HG02642 (cell line): Measurements from ENCODE around the gene HABP2.

ENCODE experiments used
- ATAC-seq: cut with Tn5 transposase; IDR thresholded peaks from one replicate; pipeline ENCODE4 v1.9.1; 2021; ENCODE audit warnings: mild to moderate bottlenecking; ENCODE audit not compliant: unreplicated experiment, poor library complexity

Gene HABP2

GRCh38 chr10:113552701-113553100 is at the start of gene HABP2:
Gene HABP2 (plus strand): TSS chr10:113553053. CDS start chr10:113553122, 69 bp downstream.
- ATAC-seq, result no peak

- no peak for ATAC-seq
Observed at GRCh38 chr10:113503930-113504329, 48.9 kb upstream of the HABP2 start.

- ATAC-seq, result no peak
Observed at GRCh38 chr10:113504423-113504822, 48.4 kb upstream of the HABP2 start.

GRCh38 chr10:113506476-113506875 is 46.4 kb upstream of the HABP2 start:
- no peak for ATAC-seq

GRCh38 chr10:113511419-113511818 is 41.4 kb upstream of the HABP2 start:
- ATAC-seq, result no peak

GRCh38 chr10:113515161-113515560 is 37.7 kb upstream of the HABP2 start:
- no peak for ATAC-seq

GRCh38 chr10:113515601-113516000 is 37.3 kb upstream of the HABP2 start:
- ATAC-seq, result no peak

GRCh38 chr10:113516061-113516460 is 36.8 kb upstream of the HABP2 start:
- no peak for ATAC-seq

GRCh38 chr10:113517165-113517900 is 35.5 kb upstream of the HABP2 start:
- ATAC-seq, result no peak

GRCh38 chr10:113517901-113518260 is 35.0 kb upstream of the HABP2 start:
- ATAC-seq, result no peak

- no peak for ATAC-seq
Observed at GRCh38 chr10:113518415-113518814, 34.4 kb upstream of the HABP2 start.

GRCh38 chr10:113518816-113519591 is 33.8 kb upstream of the HABP2 start:
- no peak for ATAC-seq

GRCh38 chr10:113519681-113520115 is 33.2 kb upstream of the HABP2 start:
- ATAC-seq, result no peak

- no peak for ATAC-seq
Observed at GRCh38 chr10:113520261-113520660, 32.6 kb upstream of the HABP2 start.

- peak; percentile 80 for ATAC-seq
Observed at GRCh38 chr10:113520690-113521474, 32.0 kb upstream of the HABP2 start.

- ATAC-seq, result no peak
Observed at GRCh38 chr10:113521475-113521795, 31.4 kb upstream of the HABP2 start.

GRCh38 chr10:113522460-113522859 is 30.4 kb upstream of the HABP2 start:
- ATAC-seq, result no peak

- ATAC-seq, result no peak
Observed at GRCh38 chr10:113523071-113523470, 29.8 kb upstream of the HABP2 start.

GRCh38 chr10:113523628-113524027 is 29.2 kb upstream of the HABP2 start:
- no peak for ATAC-seq

- no peak for ATAC-seq
Observed at GRCh38 chr10:113524120-113524519, 28.7 kb upstream of the HABP2 start.
